NCI-H2227 treated with DMSO at 0.1 percent for 48 hours (cell line): ENCODE results near the gene ZNF648.
A peak's percentile ranks its signal among the peaks of the same experiment; 100 is the strongest.
"Not testable (repeated sequence)": the region's sequence is repeated elsewhere in the genome, so short reads cannot be mapped to it uniquely, and the experiment has no call there.

ENCODE experiments used
- DNase-seq: peaks from one replicate; lab custom pipeline; 2025; lab: John Stamatoyannopoulos, UW

ZNF648 gene, protein sequence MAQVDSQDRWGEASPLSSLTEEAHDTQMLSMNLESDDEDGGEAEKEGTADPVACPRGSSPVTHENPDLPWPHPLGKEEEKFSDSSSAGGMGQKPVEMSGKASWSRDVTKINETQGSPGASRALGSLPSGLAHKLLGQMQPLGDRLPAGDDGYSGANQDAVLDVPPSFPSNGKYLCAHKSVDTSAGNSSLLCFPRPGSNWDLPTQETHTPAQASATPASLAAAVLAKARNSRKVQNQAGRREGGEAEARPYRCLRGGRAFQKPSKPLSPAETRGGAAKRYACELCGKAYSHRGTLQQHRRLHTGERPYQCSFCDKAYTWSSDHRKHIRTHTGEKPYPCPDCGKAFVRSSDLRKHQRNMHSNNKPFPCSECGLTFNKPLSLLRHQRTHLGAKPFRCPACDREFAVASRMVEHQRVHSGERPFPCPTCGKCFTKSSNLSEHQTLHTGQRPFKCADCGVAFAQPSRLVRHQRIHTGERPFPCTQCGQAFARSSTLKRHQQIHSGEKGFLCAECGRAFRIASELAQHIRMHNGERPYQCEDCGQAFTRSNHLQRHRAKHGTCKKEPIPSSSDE

GRCh38 chr1:182061594-182061993, at the start of gene ZNF648:
TSS of gene ZNF648 (minus strand) at chr1:182061712. CDS start at chr1:182058010, 3,702 bp downstream.
- DNase-seq: no peak

DNA sequence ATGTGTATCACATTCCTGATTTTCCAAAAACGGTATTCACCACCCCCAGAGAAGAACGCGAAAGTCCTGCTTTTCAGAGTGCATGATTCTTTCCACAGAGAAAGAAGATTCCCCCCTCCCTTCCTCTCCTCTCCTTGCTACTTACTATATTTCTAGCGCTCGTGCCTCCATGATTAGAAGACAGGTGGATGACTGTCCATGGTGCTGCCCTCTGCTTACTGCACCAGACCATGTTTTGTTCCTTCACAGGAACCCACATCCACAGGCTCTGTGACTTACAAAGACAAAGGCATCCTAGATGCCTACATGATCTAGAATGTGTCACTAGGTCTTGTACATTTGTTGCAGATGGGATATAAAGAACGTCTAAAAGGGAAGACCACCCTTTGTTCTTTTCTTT, 49.1 kb upstream of the ZNF648 start:
- no peak for DNase-seq

GRCh38 chr1:182109771-182110170, 48.3 kb upstream of the ZNF648 start:
- no peak for DNase-seq

- no peak for DNase-seq
These were observed 45.7 kb upstream of the ZNF648 start for GRCh38 chr1:182107209-182107608.

- DNase-seq: no peak
These were observed 40.5 kb upstream of the ZNF648 start for GRCh38 chr1:182102043-182102416.

- DNase-seq: peak; percentile 39
These were observed 40.0 kb upstream of the ZNF648 start for GRCh38 chr1:182101415-182102042.

GRCh38 chr1:182098301-182098700, 36.8 kb upstream of the ZNF648 start:
- no peak for DNase-seq

GRCh38 chr1:182095946-182096345, 34.4 kb upstream of the ZNF648 start:
- DNase-seq: no peak

GRCh38 chr1:182094514-182095005, 33.0 kb upstream of the ZNF648 start:
- DNase-seq: not testable (repeated sequence)

DNA sequence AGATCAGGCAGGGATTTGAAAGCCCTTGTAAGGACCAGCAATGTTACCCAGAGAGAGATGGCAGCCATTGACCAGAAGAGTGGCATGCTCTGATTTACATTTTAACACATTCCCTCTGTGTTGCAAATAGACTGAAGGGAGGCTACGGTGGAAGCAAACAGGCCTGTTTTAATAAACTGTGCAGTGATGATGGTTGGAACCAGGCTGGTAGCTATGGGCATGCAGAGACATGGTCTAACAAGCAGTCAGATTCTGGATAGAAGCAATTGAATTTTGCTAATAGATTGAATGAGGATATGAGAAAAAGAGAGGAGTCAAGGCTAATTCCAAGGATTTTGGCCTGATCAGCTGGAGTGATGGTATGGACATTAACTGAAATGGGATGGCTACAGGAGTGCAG, 32.3 kb upstream of the ZNF648 start:
- DNase-seq: no peak

- DNase-seq: no peak
These were observed 30.8 kb upstream of the ZNF648 start for GRCh38 chr1:182092336-182092735.

GRCh38 chr1:182091083-182091482, 29.6 kb upstream of the ZNF648 start:
- DNase-seq: no peak

DNA sequence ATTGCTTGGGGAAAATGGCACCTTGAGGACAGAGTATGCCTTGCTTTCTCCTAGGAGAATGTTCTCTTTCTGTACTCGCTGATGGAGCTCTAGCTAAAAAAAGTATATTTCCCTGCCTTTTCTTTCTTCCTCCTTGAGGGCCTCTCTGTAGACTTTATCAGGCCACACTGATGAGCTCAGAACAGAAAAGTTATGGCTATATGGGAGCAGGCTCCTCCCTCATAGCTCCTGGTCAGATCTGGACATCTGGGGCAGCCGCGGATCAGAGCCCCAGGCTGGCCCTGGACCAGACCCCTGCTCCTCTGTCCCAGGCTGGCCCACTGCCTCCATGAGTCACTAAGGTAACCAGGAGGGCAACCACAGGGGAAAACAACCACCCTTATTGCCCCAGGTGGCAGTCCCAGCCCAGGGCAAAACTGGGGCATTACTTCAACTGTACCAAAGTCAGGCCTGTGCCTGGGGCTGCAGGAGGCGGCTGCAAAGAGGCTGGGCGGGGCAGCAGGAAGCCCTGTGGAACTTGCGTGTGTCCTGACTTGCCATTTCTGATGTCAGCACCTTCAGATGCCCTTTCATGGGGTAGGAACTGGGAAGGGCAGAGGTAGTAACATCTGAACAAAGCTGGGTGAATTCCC, 26.3 kb upstream of the ZNF648 start:
- no peak for DNase-seq

DNA sequence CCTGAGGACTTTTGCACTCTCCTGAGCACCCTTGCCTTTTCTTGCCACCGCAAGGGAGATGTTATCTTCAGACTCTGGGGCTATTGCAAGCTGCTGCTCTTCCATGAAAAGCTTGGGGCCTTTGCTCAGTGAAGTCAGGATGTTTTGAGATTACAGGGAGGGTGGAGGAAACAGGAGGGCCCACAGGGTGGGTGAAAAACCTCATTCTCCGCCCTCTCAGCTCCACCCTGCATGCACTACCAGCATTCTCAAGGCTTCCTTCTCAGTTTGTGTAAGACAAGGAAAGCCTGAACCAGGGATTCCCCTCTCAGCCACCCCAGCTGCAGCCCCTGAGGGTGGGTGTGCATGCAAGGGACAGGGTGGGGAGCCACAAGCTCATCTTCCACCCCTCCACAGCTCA, 25.8 kb upstream of the ZNF648 start:
- no peak for DNase-seq

GRCh38 chr1:182086620-182087019, 25.1 kb upstream of the ZNF648 start:
- no peak for DNase-seq

DNA sequence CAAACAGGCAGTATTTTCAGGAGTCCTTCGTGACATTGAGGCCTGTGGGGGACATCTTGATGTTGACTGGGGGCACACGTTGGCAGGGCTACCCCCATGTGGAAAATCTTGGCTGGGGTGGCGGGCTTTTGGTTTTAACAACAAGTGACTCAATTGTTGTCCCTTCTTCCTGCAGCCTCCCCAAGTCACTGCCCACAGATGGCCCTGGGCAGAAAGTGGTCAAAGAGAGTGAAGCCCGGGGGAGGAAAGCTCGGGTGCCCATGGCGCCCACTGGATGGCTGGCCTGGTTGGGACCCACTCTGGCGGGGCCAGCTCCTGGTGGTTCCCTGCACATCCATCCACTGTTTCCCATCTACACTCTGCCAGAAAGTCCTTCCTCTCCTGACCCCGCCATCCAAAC, 24.6 kb upstream of the ZNF648 start:
- DNase-seq: no peak

DNA sequence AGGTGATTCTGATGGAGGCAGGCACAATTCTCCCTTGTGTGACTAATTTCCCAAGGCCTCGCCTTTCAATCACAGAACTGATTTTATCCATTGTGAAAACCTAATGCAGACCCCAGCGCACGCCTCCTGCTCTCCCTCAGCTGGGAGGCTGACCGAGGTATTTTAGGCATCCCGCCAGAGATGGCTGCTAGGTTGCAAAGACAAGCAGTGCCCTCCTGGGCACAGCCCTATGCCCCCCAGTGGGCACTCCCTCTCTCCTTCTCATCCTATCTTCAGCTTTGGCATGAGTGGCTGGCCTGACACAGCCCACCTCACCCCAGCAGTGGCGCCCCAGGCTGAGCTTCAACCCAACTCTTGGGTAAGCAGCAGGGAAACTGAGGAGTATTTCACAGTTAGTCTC, 24.2 kb upstream of the ZNF648 start:
- DNase-seq: no peak

- peak; percentile 53 for DNase-seq
These were observed 23.2 kb upstream of the ZNF648 start for GRCh38 chr1:182084487-182085316.

GRCh38 chr1:182083851-182084486, 22.5 kb upstream of the ZNF648 start:
- DNase-seq: no peak

DNA sequence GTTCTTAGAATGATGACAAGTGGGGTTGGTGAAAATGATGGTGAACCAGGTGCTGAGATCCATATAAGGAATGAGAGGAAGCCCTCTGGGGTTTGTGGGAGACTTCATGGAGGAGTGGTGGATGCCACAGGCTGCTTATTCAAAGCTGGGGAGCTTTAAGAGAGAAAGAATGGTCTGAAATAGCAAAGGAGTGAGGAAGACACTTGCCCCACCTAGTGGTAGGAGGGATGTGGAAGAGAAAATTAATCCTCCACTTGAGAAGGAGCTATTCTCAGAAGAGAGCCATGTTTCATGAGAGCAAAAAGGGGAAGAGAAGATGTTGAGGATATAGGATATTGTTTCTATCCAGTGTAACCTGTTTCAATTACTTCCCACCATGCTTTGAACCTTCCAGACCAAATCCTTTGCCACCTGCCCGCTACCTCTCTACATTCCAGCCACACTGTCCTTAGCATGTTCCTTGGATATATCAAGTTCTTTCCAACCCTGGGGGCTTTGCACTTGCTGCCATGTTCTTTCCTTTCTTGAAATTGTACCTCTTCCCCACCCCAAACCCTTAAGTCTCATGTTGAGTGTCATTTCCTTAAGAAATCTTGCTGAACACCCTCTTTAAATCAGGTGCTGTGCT, 19.6 kb upstream of the ZNF648 start:
- peak; percentile 36 for DNase-seq

DNA sequence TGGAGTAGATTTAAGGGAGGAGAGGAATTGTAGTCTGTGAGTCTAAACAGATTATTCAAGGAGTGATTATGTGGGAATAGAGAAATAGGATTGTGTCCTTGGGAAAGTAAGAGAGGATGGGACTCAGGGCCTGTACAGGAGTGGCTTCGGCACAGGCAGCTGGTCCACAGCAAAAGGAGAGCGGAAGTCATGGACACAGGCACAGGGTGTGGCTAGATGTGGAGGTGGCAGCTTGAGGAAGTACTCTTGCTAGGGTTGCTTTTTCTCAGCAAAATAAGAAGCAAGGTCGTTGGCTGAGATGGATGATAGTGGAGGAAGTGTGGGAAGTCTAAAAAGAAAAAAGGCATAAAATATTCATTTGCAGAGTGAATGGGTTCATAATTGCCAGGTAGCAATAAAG, 18.5 kb upstream of the ZNF648 start:
- no peak for DNase-seq
